ENCODE measurements around the gene DAPK2.

Gene DAPK2

GRCh38 chr15:64023220-64023619, 23.1 kb downstream of the DAPK2 start:
- DNase-seq (ENCODE audit: low spot score) = no peak

- no peak for DNase-seq (ENCODE audit: low spot score)
Measured at GRCh38 chr15:64022571-64022970, 23.7 kb downstream of the DAPK2 start.

- no peak for DNase-seq (ENCODE audit: low spot score)
Measured at GRCh38 chr15:64019764-64020163, 26.5 kb downstream of the DAPK2 start.

- no peak for DNase-seq (ENCODE audit: low spot score)
Measured at GRCh38 chr15:64017591-64018163, 28.6 kb downstream of the DAPK2 start.

- no peak for DNase-seq (ENCODE audit: low spot score)
Measured at GRCh38 chr15:64017082-64017588, 29.1 kb downstream of the DAPK2 start.

- no peak for DNase-seq (ENCODE audit: low spot score)
Measured at GRCh38 chr15:64016257-64016656, 30.0 kb downstream of the DAPK2 start.

GRCh38 chr15:64014995-64015394, 31.3 kb downstream of the DAPK2 start:
- DNase-seq (ENCODE audit: low spot score) = no peak

- DNase-seq (ENCODE audit: low spot score) = no peak
Measured at GRCh38 chr15:64013179-64014062, 32.9 kb downstream of the DAPK2 start.

GRCh38 chr15:64011736-64012135, 34.5 kb downstream of the DAPK2 start:
- DNase-seq (ENCODE audit: low spot score) = no peak

- peak; percentile 51 for DNase-seq (ENCODE audit: low spot score)
Measured at GRCh38 chr15:64010719-64011118, 35.6 kb downstream of the DAPK2 start.

- DNase-seq (ENCODE audit: low spot score) = no peak
Measured at GRCh38 chr15:64009798-64010261, 36.5 kb downstream of the DAPK2 start.

- no peak for DNase-seq (ENCODE audit: low spot score)
Measured at GRCh38 chr15:64009241-64009640, 37.0 kb downstream of the DAPK2 start.

- no peak for DNase-seq (ENCODE audit: low spot score)
Measured at GRCh38 chr15:64008177-64008576, 38.1 kb downstream of the DAPK2 start.

GRCh38 chr15:64006642-64007041, 39.6 kb downstream of the DAPK2 start:
- DNase-seq (ENCODE audit: low spot score) = no peak

GRCh38 chr15:64004587-64004986, 41.7 kb downstream of the DAPK2 start:
- DNase-seq (ENCODE audit: low spot score) = no peak

- DNase-seq (ENCODE audit: low spot score) = no peak
Measured at GRCh38 chr15:64004056-64004455, 42.2 kb downstream of the DAPK2 start.

- DNase-seq (ENCODE audit: low spot score) = no peak
Measured at GRCh38 chr15:64003182-64003581, 43.1 kb downstream of the DAPK2 start.

GRCh38 chr15:64001148-64001547, 45.1 kb downstream of the DAPK2 start:
- DNase-seq (ENCODE audit: low spot score) = no peak

- DNase-seq (ENCODE audit: low spot score) = no peak
Measured at GRCh38 chr15:64000183-64000951, 45.9 kb downstream of the DAPK2 start.

- DNase-seq (ENCODE audit: low spot score) = no peak
Measured at GRCh38 chr15:63999177-63999576, 47.1 kb downstream of the DAPK2 start.

- no peak for DNase-seq (ENCODE audit: low spot score)
Measured at GRCh38 chr15:63998489-63998888, 47.8 kb downstream of the DAPK2 start.

- DNase-seq (ENCODE audit: low spot score) = no peak
Measured at GRCh38 chr15:63997715-63998442, 48.4 kb downstream of the DAPK2 start.

Measured in iPS-NIHi11 (cell line).